ENCODE measurements around the gene LCE1F.

- no peak for TF ChIP-seq CTCF (IDR thresholded peaks at IDR 0.05; ENCODE audit: insufficient read depth, low read length)
- no peak for TF ChIP-seq POLR2AphosphoS5 (IDR thresholded peaks at IDR 0.05; ENCODE audit: low read depth)
- TF ChIP-seq REST (IDR thresholded peaks at IDR 0.05; ENCODE audit: insufficient replicate concordance, low read depth), result no peak
- no peak for TF ChIP-seq SPI1 (IDR thresholded peaks at IDR 0.05; ENCODE audit: borderline replicate concordance, low read depth)
- no peak for TF ChIP-seq GABPA (IDR thresholded peaks at IDR 0.05; ENCODE audit: low read depth)
These were observed at the start of gene LCE1F for GRCh38 chr1:152774875-152775274.
